EH (cell line): Measurements from ENCODE around the gene HDHD3.
A peak's percentile ranks its signal among the peaks of the same experiment; 100 is the strongest.
"Not testable (repeated sequence)": the region's sequence is repeated elsewhere in the genome, so short reads cannot be mapped to it uniquely, and the experiment has no call there.

Source experiments
- DNase-seq: peaks from one replicate; pipeline ENCODE4 v3.0.0-alpha.2; 2015; ENCODE audit warnings: low read depth

Gene HDHD3

DNA sequence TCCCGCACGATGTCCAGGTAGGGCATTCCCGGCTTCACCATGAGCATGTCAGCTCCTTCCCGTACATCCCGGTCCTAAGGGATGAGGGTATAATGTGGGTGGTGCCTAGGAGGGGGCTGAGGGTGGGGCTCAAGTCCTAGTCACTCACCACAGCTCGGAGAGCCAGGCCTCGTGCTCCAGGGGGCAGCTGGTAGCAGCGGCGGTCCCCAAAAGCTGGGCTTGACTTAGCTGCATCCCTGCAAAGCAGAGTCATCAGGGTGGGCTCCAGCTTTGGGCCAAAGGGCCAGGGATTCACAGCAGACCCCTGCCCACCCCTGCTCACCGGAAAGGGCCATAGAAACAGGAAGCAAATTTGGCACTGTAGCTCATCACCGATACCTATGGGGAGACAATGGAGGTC is 12.7 kb upstream of the HDHD3 start:
- no peak for DNase-seq

DNA sequence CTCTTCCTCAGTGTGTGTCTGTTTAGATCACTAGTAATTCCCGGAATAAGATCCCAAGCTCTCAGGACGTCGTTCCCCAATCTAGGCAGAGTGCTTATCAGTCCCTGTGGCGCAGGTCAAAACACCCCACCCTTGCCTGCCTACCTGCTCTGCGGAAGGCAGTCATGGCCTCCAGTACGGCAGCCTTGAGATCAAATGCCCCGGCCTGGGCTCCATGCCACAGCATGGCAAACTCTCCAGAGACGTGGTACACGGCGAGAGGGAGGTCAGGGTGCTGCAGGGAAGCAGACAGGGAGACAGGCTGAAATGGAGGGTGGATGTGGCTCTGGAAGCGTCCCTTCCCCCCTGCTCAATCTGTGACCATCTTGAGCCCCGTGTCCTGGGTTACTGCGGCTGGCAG is 12.0 kb upstream of the HDHD3 start:
- DNase-seq: no peak

DNA sequence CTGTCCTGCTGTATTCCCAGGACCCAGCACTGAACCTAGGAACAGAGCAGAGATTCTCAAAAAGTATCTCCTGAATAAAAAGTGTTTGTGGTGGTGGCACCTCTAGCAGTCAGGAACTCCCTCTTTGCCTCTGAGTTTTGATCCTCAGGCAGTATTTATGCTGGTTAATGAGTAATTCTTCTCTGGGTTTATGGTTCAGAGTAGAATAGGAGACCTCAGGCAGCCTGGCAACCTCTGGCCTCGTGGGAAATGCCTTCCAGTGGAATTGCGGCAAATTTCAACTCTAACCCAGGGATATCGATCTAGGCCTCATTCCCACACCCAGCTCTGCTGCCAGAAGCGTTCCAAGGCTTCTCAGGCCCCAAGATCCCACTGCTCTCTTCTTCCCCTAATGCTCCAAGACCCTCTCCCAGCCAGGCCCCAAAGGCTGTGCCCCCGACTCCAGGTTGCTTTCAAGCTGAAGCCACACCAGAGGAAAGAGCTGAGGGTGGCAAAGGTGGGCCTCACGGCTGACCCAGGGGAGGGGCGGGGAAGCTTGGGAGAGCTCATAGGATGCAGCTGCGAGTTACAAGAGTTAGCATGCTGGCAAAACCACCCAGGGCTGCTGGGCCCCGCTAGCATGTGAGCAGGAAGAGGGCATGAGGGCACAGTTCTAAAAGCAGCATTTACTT is 10.9 kb upstream of the HDHD3 start:
- DNase-seq: no peak

DNA sequence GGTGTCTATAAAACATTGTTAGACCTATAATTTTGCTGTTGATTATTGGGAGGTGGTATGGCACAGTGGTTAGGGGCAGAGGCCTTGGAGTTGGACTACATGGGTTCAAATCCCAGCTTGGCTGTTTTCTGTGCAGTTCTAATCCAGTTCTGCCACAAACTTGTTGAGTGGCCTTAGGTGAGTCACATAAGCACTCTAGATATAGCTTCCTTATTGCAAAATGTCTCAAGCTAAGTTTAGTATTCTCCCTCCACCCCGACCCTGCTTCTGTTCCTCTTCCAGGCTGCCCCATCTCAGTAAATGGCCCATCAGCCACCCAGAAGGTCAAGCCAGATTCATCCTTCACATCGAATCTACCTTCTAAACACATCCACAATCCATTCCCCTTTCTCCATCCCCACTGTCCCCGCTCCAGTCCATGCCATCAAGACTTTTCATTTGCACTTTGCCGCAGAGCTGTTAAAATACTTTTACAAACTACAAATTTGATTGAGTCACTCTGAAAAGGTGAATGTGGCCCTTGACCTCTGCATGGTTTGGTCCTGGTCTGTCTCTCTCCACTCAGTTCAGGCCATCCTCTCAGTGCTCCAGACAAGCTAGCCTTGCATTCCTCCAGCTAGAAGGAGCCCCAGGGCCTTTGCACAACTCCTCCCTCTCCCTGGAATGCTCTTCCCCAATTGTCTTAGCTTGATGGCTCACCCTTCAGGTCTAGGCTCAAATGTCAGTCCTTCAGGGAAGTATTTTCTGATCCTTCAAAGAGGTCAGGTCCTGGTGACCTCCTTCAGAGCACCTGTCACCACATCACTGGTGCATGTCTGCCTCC is 10.0 kb upstream of the HDHD3 start:
- DNase-seq: no peak

DNA sequence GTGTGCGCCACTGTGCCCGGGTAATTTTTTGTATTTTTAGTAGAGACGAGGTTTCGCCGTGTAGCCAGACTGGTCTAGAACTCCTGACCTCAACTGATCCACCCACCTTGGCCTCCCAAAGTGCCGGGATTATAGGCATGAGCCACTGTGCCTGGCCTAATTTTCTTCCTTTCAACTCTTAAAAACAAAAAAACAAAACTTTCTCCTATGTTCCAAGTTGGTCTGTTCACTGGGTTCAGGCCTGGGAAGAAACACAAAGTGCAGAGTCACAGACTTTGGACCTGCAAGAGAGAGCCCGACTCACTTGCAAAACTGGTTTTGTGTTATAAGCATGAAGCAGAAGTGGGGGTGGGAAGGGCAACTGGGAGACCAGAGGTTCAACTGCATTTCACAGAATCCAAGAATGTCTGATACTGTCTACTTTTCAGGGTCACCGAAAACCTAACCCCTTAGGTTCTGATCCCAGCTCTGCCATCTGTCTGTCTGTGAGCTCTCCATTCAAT is 5.2 kb upstream of the HDHD3 start:
- DNase-seq: no peak

- not testable (repeated sequence) for DNase-seq
These were observed 4.7 kb upstream of the HDHD3 start for GRCh38 chr9:113381441-113381840.

DNA sequence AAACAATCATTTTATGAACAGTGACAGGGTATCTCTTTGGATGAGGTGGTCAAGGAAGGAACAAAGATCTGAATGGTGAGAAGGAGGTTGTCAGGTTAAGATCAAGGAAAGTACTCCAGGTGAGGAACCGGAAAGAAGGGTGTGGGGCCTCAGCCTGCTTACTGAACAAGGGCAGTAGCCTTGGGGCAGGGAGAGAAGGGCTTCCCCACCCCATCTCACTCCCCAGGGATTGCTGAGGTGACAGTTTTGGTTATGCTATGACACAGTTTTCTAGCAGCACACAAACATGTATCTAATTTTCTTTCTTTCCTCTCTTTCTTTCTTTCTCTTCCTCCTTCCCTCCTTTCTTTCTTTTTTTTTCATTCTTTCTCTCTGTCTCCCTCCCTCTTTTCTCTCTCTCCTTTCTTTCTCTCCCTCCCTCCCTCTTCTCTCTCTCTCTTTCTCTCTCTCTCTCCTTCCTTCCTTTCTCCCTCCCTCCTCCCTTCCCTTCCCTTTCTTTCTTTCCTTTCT is 4.1 kb upstream of the HDHD3 start:
- no peak for DNase-seq

- DNase-seq: not testable (repeated sequence)
These were observed 3.0 kb upstream of the HDHD3 start for GRCh38 chr9:113379829-113380210.

- DNase-seq: not testable (repeated sequence)
These were observed 2.5 kb upstream of the HDHD3 start for GRCh38 chr9:113379094-113379828.

DNA sequence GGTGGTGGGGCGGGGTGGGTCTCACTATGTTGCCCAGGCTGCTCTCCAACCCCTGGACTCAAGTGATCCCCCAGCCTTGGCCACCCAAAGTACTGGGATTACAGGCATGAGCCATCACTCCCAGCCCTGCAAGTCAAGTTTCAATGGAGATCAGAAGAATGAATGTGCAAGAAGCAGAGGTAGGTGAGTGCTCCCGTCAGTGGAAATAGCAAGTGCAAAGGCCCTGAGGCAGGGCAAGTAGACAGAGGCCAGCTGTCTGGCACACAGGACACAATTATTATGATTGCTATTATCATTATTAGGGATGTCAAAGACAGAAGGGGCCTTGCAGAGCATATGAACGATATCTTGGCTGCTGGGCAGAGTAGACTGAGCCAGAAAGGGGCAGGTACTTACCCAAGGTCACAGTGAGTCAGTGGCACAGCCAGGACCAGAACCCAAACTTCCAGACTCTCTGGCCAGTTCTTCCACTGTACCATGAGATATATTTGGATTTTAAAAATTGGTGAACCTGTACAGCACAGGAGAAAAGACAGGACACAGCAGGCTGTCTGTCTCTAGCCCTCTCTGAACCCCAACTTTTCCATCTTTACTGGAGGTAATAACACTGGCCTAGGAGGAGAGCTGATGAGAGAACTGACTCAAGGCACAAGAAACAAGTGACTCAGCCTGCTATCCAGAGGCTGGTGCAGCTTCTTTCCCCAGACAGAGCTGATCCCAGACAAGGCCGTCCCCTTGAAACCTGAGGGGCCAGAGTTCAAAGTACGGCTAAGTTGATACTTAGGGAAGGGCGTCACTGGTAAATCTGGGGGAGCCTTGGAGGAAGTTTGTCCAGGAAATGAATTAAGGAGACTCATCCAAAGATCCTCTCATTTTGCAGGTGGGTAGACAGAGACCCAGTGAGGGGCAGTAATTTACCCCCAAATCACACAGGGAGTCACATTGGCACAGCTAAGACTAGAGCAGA is 1.4 kb downstream of the HDHD3 start:
- DNase-seq: no peak

DNA sequence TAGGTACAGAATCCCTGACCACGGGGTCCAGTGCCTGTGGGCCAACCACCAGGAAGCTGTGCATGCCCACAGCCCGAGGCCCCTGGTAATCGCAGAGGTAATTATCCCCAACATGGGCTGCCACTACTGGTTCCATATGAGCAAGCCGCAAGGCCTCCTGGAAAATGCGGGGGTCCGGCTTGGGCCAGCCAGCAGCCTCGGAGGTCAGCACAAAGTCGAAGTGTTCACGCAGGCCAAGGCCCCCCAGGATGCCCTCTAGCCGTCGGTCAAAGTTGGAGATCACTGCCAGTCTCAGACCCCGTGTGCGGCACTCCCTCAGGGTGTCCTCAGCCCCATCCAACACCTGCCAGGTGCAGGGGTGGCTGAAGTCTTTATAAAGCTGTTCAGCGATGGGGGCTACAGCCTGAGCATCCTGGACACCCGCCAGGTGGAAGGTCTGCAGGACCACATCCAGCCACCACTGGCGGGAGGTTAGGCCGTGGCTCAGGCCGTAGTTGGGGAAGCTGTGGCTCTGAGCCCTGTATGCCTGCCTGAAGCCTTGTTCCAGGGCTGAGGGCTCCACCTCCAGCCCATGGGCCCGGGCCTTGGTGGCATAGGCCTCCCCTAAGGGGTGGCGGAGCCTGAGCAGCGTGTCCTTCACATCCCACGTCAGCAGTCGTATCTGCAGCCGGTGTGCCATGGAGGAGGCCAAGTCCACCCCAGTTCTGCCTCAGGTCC is 3.0 kb downstream of the HDHD3 start:
- no peak for DNase-seq

DNA sequence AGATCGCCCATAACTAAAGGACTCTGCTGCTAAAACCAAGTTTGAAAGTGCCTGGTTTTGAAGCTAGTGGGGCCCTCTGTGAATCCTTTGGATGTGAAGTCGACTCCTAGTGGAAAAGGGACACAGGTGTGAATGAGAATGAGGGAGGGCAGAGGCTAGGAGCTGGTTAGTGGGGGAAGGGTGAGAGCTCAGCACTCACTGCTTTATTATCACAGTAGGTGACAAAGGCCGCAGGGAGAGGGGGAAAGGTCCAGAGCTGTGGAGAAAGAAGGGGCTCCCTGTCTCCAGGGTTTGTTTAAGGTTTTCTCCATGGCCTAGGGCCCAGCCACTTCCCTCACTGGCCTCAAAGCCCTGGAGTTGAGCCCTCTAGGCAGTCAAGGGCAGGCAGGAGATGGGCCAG is 3.5 kb downstream of the HDHD3 start:
- DNase-seq: no peak

DNA sequence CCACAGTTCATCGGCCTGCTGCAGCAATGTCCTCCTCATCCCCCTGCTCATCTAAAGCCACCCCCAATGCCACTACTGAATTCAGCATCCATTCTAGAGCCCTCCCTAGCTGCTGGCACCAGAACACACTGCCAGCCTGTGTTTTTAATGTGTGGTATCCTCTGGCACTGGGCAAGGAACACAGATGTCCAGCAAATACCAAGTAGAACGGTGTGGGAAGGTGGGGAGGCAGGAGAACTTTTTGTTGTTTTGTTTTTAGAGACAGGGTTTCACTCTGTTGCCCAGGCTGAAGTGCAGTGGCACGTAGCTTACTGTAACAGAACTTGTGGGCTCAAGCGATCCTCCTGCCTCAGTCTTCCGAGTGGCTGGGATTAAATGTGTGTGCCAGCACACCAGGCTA is 4.7 kb downstream of the HDHD3 start:
- DNase-seq: no peak

DNA sequence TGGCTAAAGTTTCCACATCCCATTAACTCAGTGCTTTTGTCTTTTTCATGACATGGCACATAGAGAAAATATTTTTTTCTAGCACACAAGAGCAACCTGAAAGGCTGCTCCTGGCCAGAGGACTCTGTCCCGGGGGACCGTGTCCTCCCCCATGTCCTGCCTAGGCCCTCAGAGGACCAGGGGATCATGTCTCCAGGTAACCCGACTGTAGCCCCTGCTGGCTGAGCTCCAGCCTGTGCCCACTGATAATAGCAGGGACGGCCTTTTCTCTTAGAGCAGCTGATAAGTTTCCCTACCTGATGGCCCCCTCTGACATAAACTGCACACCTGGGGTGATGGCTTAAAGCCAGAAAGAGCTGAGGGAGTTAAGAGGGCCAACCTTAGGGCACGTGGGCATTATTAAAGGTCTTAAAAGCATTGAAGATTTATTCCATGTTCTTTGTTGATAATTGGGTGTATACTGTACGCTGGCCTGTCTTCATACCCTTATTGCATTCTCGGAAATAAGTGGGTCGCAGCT is 5.9 kb downstream of the HDHD3 start:
- DNase-seq: no peak

GRCh38 chr9:113369855-113370140 is 7.0 kb downstream of the HDHD3 start:
- DNase-seq: no peak

DNA sequence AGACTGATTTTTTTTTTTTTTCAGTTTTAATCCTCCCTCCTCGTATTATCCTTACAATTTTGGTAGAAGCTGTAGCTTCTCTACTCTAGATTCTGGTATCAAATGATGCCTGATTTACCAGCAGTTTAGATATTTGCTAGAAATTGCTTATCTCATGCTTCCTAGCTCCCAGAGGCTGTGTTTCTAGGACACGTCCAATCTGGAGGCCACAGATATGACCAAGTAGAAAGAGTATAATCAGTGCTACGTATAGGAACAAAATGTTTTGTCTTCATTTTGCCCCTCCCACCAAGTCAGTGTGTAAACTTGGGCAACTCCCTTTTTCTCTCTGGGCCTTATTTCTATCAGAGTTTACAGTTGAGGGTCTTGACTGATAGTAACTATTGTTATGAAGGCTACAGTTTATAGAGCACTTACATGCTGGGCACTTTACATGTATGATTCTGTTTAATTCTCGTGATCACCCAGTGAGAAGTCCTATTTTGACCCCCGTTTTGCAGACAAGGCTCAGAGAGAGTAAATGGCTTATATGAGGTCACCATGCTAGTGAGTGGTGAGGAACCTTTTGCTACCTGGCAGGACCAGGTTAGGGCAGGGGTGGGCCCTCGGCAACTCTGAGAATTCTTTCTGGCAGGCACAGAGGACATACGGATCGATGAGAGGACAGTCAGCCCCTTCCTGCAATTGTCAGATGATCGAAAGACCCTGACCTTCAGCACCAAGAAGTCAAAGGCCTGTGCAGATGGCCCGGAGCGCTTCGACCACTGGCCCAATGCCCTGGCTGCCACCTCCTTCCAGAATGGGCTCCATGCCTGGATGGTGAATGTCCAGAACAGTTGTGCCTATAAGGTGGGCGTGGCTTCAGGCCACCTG is 7.6 kb downstream of the HDHD3 start:
- DNase-seq: no peak

DNA sequence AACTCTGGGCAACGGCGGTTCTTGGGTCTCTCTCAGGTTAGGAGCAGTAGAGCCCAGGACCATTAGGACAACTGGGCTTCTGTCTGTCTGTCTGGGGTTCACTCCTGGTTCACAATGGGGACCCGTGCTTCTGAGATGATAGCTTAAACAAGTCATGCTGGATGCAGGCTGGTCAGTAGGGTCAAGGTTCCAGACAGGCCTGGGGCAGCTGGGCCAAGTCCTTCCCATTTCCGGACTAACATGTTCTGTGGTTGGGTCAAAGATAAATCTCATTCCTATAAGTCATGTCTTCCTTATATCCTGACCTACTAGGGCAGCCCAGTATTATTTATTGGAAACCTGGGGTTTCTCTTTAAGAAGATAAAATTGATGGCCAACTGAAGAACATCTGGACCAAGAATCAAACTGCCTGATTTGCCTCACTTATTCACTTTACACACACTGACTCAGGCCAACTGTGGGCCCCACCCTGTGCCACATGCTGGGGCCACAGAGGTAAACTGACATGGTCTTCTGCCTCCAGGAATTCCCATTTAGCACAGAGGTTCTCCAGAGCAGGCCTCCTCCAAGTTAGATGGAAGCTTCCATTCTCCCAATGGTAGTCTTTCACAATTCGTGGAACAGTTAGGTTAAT is 8.3 kb downstream of the HDHD3 start:
- DNase-seq: no peak

GRCh38 chr9:113365652-113366051 is 11.1 kb downstream of the HDHD3 start:
- DNase-seq: peak; percentile 22

DNA sequence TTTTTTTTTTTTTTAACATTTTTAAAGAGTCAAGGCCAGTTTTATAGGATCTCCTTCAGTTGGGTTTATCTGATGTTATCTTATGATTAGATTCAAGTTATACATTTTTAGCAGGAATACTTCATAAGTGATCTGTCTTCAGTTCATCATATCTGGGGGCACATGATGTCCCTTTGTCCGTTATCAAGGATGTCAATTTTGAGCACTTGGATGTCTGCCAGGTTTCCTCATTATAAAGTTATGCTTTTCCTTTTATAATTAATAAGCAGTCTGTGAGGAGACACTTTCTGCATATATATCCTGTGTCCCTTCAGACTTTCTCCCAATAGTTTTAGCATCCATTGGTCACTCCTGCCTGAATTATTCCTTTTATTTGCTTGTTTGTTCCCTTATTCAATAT is 11.8 kb downstream of the HDHD3 start:
- DNase-seq: no peak
